ENCODE measurements around the gene FAM240B.

The FAM240B gene

GRCh38 chr9:38687389-38687842, 32.5 kb downstream of the FAM240B start:
- Histone ChIP-seq H3K9ac (ENCODE audit: low read length) (peak overlapping the region; percentile 43), H3K27ac (ENCODE audit: low read length, poor library complexity, severe bottlenecking) (peak overlapping the region; percentile 57)
- WGBS: 71% methylated on average over 21 of the region's 21 CpGs

DNA sequence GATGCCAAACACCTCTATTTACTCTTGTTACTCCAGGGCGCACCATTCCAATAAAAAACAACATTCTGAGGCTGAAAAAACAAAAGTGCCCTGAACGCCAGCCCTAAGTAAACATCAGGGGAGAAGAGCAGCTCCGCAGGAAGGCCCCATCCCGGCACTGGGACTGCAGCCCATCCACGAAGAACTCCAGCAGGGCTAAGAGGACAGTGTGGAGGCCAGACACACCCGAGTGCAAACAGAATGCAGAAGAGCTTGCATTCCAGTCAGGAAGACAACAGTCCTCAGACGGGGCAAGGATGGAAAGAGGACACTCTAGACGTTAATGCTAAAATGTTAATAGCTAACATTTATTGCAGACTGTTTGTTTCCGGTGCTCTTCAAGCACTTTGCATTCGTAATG, 33.0 kb downstream of the FAM240B start:
- Histone ChIP-seq H2AFZ (ENCODE audit: low read depth, low read length) (peak overlapping the region; percentile 29), H2AK5ac (ENCODE audit: low read length, severe bottlenecking) (peak overlapping the region; percentile 87), H3K36me3 (ENCODE audit: control insufficient read depth in 1 of 2, insufficient read depth in 2 of 2, low read depth in 1 of 2, low read length in 2 of 2) (no peaks in the 10 kb centered on the region), H2BK5ac (ENCODE audit: low read depth, low read length, poor library complexity, severe bottlenecking) (peak overlapping the region; percentile 63), H3K9me3 (ENCODE audit: control insufficient read depth, low read length) (no peaks in the 10 kb centered on the region), H4K91ac (ENCODE audit: low read length) (peak overlapping the region; percentile 64), H3K4me1 (ENCODE audit: control insufficient read depth, insufficient read depth, low read depth, low read length) (peaks cover 28% of the 10 kb centered on the region), H3K14ac (ENCODE audit: low read length in 2 of 2) (no peak overlapping the region), H3K79me1 (replicated peaks; ENCODE audit: low read length, poor library complexity, severe bottlenecking) (no peaks in the 10 kb centered on the region), H2BK15ac (ENCODE audit: low read depth, poor library complexity, severe bottlenecking) (peak overlapping the region; percentile 61), H2BK120ac (ENCODE audit: low read depth, low read length) (peak overlapping the region; percentile 50), H3K4me3 (ENCODE audit: insufficient read depth in 1 of 2, low read depth in 1 of 2, low read length in 2 of 2) (no peak overlapping the region), H3K27ac (ENCODE audit: low read length, poor library complexity, severe bottlenecking) (peak overlapping the region; percentile 57), H3K23ac (ENCODE audit: low read length in 2 of 2) (no peak overlapping the region), H3K9ac (ENCODE audit: low read length) (no peak overlapping the region), H2BK12ac (ENCODE audit: low read length in 2 of 2) (peak overlapping the region; percentile 84 to 86), H3K4ac (ENCODE audit: low read depth in 1 of 2, low read length in 2 of 2) (peak overlapping the region; percentile 13 to 35), H3K18ac (ENCODE audit: low read depth in 1 of 2, low read length in 2 of 2) (no peak overlapping the region), H4K8ac (ENCODE audit: low read length) (peak overlapping the region; percentile 35), H3K27me3 (ENCODE audit: control insufficient read depth in 1 of 2, insufficient read depth in 1 of 2, low read length in 2 of 2) (peaks cover 0 to 12% of the 10 kb centered on the region in 2 experiments), H3K4me2 (ENCODE audit: low read length, poor library complexity, severe bottlenecking) (no peak overlapping the region)
- 74% methylated on average over 10 of the region's 10 CpGs for WGBS
- no peak for DNase-seq

More at GRCh38 chr9:38687389-38687842, 32.5 kb downstream of the FAM240B start:
- peak; percentile 38 for DNase-seq
- H2BK120ac ChIP-seq (ENCODE audit: low read depth, low read length): no peak overlapping the region
- no peaks in the 10 kb centered on the region for H3K9me3 ChIP-seq (ENCODE audit: control insufficient read depth, low read length)
- peaks cover 0 to 14% of the 10 kb centered on the region in 2 experiments for H3K27me3 ChIP-seq (ENCODE audit: control insufficient read depth in 1 of 2, insufficient read depth in 1 of 2, low read length in 2 of 2)
- no peak overlapping the region for H2BK15ac ChIP-seq (ENCODE audit: low read depth, poor library complexity, severe bottlenecking)
- H2AK5ac ChIP-seq (ENCODE audit: low read length, severe bottlenecking): no peak overlapping the region
- peak overlapping the region in 1 of 2 experiments; percentile 13 for H3K4ac ChIP-seq (ENCODE audit: low read depth in 1 of 2, low read length in 2 of 2)
- peak overlapping the region; percentile 29 for H2AFZ ChIP-seq (ENCODE audit: low read depth, low read length)
- H4K91ac ChIP-seq (ENCODE audit: low read length): no peak overlapping the region
- H3K4me2 ChIP-seq (ENCODE audit: low read length, poor library complexity, severe bottlenecking): no peak overlapping the region
- H2BK12ac ChIP-seq (ENCODE audit: low read length in 2 of 2): peak overlapping the region in 1 of 2 experiments; percentile 63
- no peaks in the 10 kb centered on the region for H3K79me1 ChIP-seq (replicated peaks; ENCODE audit: low read length, poor library complexity, severe bottlenecking)
- H4K8ac ChIP-seq (ENCODE audit: low read length): peak overlapping the region; percentile 35
- H3K14ac ChIP-seq (ENCODE audit: low read length in 2 of 2): no peak overlapping the region
- H3K4me1 ChIP-seq (ENCODE audit: control insufficient read depth, insufficient read depth, low read depth, low read length): peaks cover 28% of the 10 kb centered on the region
- H3K23ac ChIP-seq (ENCODE audit: low read length in 2 of 2): no peak overlapping the region
- H3K36me3 ChIP-seq (ENCODE audit: control insufficient read depth in 1 of 2, insufficient read depth in 2 of 2, low read depth in 1 of 2, low read length in 2 of 2): no peaks in the 10 kb centered on the region
- no peak overlapping the region for H3K18ac ChIP-seq (ENCODE audit: low read depth in 1 of 2, low read length in 2 of 2)
- H3K4me3 ChIP-seq (ENCODE audit: insufficient read depth in 1 of 2, low read depth in 1 of 2, low read length in 2 of 2): no peak overlapping the region
- H2BK5ac ChIP-seq (ENCODE audit: low read depth, low read length, poor library complexity, severe bottlenecking): no peak overlapping the region

DNA sequence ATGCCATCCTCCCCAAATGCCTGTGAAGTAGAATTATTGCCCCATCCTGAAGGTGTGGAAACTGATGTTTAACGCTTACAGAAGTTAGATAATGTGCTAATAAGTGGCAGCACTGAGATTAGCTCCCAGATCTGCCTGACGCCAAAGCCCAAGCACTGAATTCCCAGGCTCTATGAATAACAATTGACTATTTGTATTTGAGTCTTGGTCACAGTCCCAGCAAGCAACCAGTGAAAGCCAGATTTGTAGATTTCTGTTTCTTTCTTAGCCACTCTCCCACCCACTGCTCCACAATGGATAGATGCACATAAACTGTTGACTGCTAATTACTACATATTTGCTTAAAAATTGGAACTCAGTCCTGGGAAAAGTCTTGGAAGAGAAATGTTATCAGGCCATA, 34.4 kb downstream of the FAM240B start:
- WGBS: 89% methylated on average over 2 of the region's 2 CpGs
- no peak overlapping the region for H3K9ac ChIP-seq (ENCODE audit: low read length)
- H3K27ac ChIP-seq (ENCODE audit: low read length, poor library complexity, severe bottlenecking): no peak overlapping the region
- H3K4me3 ChIP-seq (ENCODE audit: insufficient read depth in 1 of 2, low read depth in 1 of 2, low read length in 2 of 2): no peak overlapping the region
- H3K9me3 ChIP-seq (ENCODE audit: control insufficient read depth, low read length): no peaks in the 10 kb centered on the region
- H2BK5ac ChIP-seq (ENCODE audit: low read depth, low read length, poor library complexity, severe bottlenecking): no peak overlapping the region
- H3K4me1 ChIP-seq (ENCODE audit: control insufficient read depth, insufficient read depth, low read depth, low read length): peaks cover 30% of the 10 kb centered on the region
- H3K4ac ChIP-seq (ENCODE audit: low read depth in 1 of 2, low read length in 2 of 2): no peak overlapping the region
- H3K18ac ChIP-seq (ENCODE audit: low read depth in 1 of 2, low read length in 2 of 2): no peak overlapping the region
- peak overlapping the region; percentile 47 for H2AK5ac ChIP-seq (ENCODE audit: low read length, severe bottlenecking)
- no peak for DNase-seq
- no peak overlapping the region for H3K23ac ChIP-seq (ENCODE audit: low read length in 2 of 2)
- H3K4me2 ChIP-seq (ENCODE audit: low read length, poor library complexity, severe bottlenecking): no peak overlapping the region
- H2AFZ ChIP-seq (ENCODE audit: low read depth, low read length): no peak overlapping the region
- H2BK12ac ChIP-seq (ENCODE audit: low read length in 2 of 2): peak overlapping the region in 1 of 2 experiments; percentile 47
- H2BK15ac ChIP-seq (ENCODE audit: low read depth, poor library complexity, severe bottlenecking): no peak overlapping the region
- H3K79me1 ChIP-seq (replicated peaks; ENCODE audit: low read length, poor library complexity, severe bottlenecking): no peaks in the 10 kb centered on the region
- no peak overlapping the region for H3K14ac ChIP-seq (ENCODE audit: low read length in 2 of 2)
- H4K8ac ChIP-seq (ENCODE audit: low read length): no peak overlapping the region
- H3K27me3 ChIP-seq (ENCODE audit: control insufficient read depth in 1 of 2, insufficient read depth in 1 of 2, low read length in 2 of 2): peaks cover 0 to 8% of the 10 kb centered on the region in 2 experiments
- H3K36me3 ChIP-seq (ENCODE audit: control insufficient read depth in 1 of 2, insufficient read depth in 2 of 2, low read depth in 1 of 2, low read length in 2 of 2): no peaks in the 10 kb centered on the region
- H4K91ac ChIP-seq (ENCODE audit: low read length): no peak overlapping the region
- no peak overlapping the region for H2BK120ac ChIP-seq (ENCODE audit: low read depth, low read length)

DNA sequence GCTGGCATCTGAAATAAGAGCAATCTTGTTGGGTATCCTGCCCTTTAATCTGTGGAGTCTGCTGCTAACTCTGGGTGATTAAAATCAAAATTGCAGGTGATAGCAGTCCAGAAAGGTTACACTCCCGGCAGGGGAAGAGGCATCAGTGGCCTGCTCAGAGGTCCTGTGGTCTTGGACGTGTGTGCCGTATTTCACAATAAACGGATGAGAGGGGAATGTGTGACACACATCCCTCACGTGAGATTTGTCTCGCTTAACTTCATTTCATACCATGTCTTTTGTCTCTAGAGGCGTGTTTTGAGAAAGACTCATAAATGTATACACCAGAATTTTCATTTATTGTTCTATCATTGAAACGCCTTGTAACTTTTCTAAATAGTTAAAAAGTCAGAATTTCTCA, 36.6 kb downstream of the FAM240B start:
- H2BK120ac ChIP-seq (ENCODE audit: low read depth, low read length): no peak overlapping the region
- H3K4me3 ChIP-seq (ENCODE audit: insufficient read depth in 1 of 2, low read depth in 1 of 2, low read length in 2 of 2): no peak overlapping the region

More for the DNA sequence above, 36.6 kb downstream of the FAM240B start:
- Histone ChIP-seq H3K14ac (ENCODE audit: low read length in 2 of 2) (no peak overlapping the region), H3K9me3 (ENCODE audit: control insufficient read depth, low read length) (no peaks in the 10 kb centered on the region), H3K27me3 (ENCODE audit: control insufficient read depth in 1 of 2, insufficient read depth in 1 of 2, low read length in 2 of 2) (peaks cover 0 to 5% of the 10 kb centered on the region in 2 experiments), H4K91ac (ENCODE audit: low read length) (peak overlapping the region; percentile 62), H3K79me1 (replicated peaks; ENCODE audit: low read length, poor library complexity, severe bottlenecking) (no peaks in the 10 kb centered on the region), H3K4ac (ENCODE audit: low read depth in 1 of 2, low read length in 2 of 2) (peak overlapping the region in 1 of 2 experiments; percentile 81), H2BK5ac (ENCODE audit: low read depth, low read length, poor library complexity, severe bottlenecking) (peak overlapping the region; percentile 24), H2AFZ (ENCODE audit: low read depth, low read length) (no peak overlapping the region), H3K27ac (ENCODE audit: low read length, poor library complexity, severe bottlenecking) (no peak overlapping the region), H3K4me2 (ENCODE audit: low read length, poor library complexity, severe bottlenecking) (no peak overlapping the region), H3K36me3 (ENCODE audit: control insufficient read depth in 1 of 2, insufficient read depth in 2 of 2, low read depth in 1 of 2, low read length in 2 of 2) (no peaks in the 10 kb centered on the region), H2AK5ac (ENCODE audit: low read length, severe bottlenecking) (peak overlapping the region; percentile 82), H4K8ac (ENCODE audit: low read length) (peak overlapping the region; percentile 49), H3K18ac (ENCODE audit: low read depth in 1 of 2, low read length in 2 of 2) (peak overlapping the region; percentile 78 to 84), H2BK12ac (ENCODE audit: low read length in 2 of 2) (peak overlapping the region; percentile 94 to 97), H2BK15ac (ENCODE audit: low read depth, poor library complexity, severe bottlenecking) (no peak overlapping the region), H3K9ac (ENCODE audit: low read length) (no peak overlapping the region), H3K23ac (ENCODE audit: low read length in 2 of 2) (no peak overlapping the region), H3K4me1 (ENCODE audit: control insufficient read depth, insufficient read depth, low read depth, low read length) (peaks cover 26% of the 10 kb centered on the region)
- DNase-seq: peak; percentile 26
- WGBS: 90% methylated on average over 7 of the region's 8 CpGs

Measured in mesenchymal stem cell (in vitro differentiated cells and primary cell).